NCI-H1436 treated with DMSO at 0.1 percent for 48 hours (cell line): ENCODE results near the gene G6PC3.
"Not testable (repeated sequence)": the region's sequence is repeated elsewhere in the genome, so short reads cannot be mapped to it uniquely, and the experiment has no call there.

Experiments
- DNase-seq: peaks from one replicate; lab custom pipeline; 2025; lab: John Stamatoyannopoulos, UW

Gene G6PC3

GRCh38 chr17:44070455-44071197 lies at the start of gene G6PC3:
TSS of gene G6PC3 (plus strand) at chr17:44070735. CDS start at chr17:44070966, 231 bp downstream.
- peak; percentile 91 for DNase-seq

GRCh38 chr17:44021227-44021626 lies 49.3 kb upstream of the G6PC3 start:
- DNase-seq = not testable (repeated sequence)

GRCh38 chr17:44022246-44022645 lies 48.3 kb upstream of the G6PC3 start:
- DNase-seq = no peak

GRCh38 chr17:44023545-44024270 lies 46.8 kb upstream of the G6PC3 start:
- no peak for DNase-seq

GRCh38 chr17:44024271-44024663 lies 46.3 kb upstream of the G6PC3 start:
- peak; percentile 5 for DNase-seq

- no peak for DNase-seq
These were observed 45.7 kb upstream of the G6PC3 start for GRCh38 chr17:44024853-44025252.

GRCh38 chr17:44029736-44030135 lies 40.8 kb upstream of the G6PC3 start:
- no peak for DNase-seq

GRCh38 chr17:44030482-44030881 lies 40.1 kb upstream of the G6PC3 start:
- DNase-seq = no peak

GRCh38 chr17:44033861-44034408 lies 36.6 kb upstream of the G6PC3 start:
- no peak for DNase-seq

- not testable (repeated sequence) for DNase-seq
These were observed 35.8 kb upstream of the G6PC3 start for GRCh38 chr17:44034688-44035087.

GRCh38 chr17:44037471-44037870 lies 33.1 kb upstream of the G6PC3 start:
- DNase-seq = no peak

GRCh38 chr17:44038604-44039011 lies 31.9 kb upstream of the G6PC3 start:
- no peak for DNase-seq

- no peak for DNase-seq
These were observed 30.5 kb upstream of the G6PC3 start for GRCh38 chr17:44039829-44040635.

GRCh38 chr17:44043272-44043696 lies 27.3 kb upstream of the G6PC3 start:
- no peak for DNase-seq

- no peak for DNase-seq
These were observed 26.5 kb upstream of the G6PC3 start for GRCh38 chr17:44044071-44044470.

GRCh38 chr17:44045486-44045885 lies 25.0 kb upstream of the G6PC3 start:
- DNase-seq = no peak

GRCh38 chr17:44046893-44047292 lies 23.6 kb upstream of the G6PC3 start:
- not testable (repeated sequence) for DNase-seq

- DNase-seq = no peak
These were observed 21.1 kb upstream of the G6PC3 start for GRCh38 chr17:44049294-44050060.

- DNase-seq = no peak
These were observed 17.2 kb upstream of the G6PC3 start for GRCh38 chr17:44053125-44053872.

GRCh38 chr17:44059101-44059892 lies 11.2 kb upstream of the G6PC3 start:
- no peak for DNase-seq
